HG02588 (cell line): Measurements from ENCODE around the gene H3-3A.
"Not testable (repeated sequence)": the region's sequence is repeated elsewhere in the genome, so short reads cannot be mapped to it uniquely, and the experiment has no call there.

Source experiments
- ATAC-seq: cut with Tn5 transposase; IDR thresholded peaks from one replicate; pipeline ENCODE4 v1.9.1; 2021; ENCODE audit warnings: mild to moderate bottlenecking, moderate library complexity; ENCODE audit not compliant: unreplicated experiment

Gene H3-3A

DNA sequence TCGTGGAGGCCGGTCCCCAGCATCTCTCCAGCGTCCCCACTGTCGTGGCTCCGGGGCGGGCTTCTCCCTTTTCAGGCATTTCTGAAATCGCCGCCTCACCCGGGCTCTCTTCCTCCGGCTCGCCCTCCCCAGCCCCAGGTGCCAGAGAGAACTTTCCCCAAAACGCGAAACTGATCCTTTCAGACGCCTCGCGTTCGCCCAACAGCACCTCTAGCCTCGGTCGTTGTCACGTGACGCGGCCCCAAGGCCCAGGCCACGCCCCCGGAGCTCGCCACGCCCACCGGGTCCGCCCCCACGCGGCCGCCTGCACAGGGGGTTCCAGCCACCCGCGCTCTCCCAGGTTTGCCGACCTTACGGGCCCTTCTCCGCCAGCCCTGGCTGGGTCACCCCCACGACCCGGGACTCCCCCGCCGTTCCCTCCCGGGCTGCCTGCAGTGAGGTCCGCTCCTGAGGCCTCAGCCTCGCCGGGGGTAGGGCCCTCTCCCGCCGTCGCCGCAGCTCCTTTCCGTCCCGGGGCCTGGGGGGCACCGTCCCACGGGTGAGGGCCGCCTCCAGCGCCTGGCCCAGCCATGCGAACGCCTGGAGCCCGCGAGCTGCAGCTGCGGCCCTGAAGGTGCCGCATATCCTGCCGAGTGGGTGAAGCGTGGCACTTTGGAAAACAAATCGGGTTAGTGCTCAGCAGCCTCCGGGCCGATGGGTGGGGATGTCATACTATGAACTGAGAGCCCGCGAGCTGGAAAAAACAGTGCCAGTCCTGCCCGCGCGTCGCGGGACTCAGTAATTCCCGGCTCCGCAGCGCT, 21.0 kb downstream of the H3-3A start:
- ATAC-seq, result peak; percentile 81

DNA sequence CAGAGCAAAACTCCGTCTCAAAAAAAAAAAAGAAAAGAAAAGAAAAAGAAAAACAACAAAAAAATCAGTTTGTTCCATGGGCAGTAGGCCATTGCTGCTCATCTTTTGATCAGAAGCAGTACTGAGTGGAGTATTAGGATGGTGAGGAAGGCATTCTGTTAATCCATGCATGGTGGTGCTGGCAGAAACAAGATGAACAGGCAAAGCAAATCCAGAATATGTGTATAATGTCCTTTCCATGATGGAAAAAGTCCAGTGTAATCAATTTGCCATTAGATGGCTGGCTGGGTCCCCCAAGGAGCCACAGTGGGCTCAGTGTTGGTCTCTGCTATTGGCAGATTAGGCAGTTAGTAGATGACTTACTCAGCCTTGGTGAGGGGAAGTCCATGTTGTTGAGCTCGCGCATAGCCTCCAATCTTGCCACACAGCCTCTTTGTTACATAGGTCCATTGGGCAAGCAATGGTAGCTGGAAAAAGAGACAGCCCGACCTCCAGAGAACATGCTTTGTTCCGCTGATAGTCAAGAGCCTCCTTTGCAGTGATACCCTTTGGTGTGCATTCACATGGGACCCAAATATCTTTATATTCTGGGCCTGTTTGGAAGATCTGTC, 23.3 kb downstream of the H3-3A start:
- ATAC-seq, result no peak

DNA sequence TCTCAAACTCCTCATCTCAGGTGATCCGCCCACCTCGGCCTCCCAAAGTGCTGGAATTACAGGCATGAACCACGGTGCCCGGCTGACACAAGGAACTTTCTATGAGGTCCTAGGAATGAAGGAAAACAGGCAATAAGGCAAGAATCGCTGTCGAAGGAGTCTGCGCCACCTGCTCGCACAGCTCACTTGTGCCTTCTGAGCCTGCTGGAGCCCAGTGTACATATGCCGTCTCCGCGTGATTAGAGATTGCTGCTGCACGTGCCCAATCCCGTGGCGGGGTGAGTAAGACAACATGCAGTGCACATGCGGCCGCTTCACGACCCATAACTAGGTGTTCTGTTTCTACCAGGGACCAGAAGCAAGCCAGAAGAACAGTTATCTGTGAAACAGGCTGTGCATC, 24.3 kb downstream of the H3-3A start:
- no peak for ATAC-seq

DNA sequence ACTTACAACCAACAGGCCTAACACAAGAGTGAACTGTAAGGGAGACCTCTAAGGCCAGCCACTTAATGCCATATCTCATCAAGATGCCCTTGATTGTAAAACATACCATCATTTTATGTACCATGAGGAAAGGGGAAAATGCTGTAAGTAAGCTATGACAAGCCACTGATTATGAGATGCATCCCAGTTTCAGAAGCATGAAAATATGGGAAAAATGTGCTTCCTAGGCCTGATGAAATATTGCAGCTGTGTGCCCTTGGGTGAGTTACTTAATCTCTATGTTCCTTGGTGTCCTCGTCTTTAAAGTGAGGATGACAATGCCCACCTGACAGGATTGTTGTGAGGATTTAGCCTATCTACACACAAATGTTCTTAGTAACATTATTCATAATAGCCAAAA, 28.9 kb downstream of the H3-3A start:
- ATAC-seq, result no peak

DNA sequence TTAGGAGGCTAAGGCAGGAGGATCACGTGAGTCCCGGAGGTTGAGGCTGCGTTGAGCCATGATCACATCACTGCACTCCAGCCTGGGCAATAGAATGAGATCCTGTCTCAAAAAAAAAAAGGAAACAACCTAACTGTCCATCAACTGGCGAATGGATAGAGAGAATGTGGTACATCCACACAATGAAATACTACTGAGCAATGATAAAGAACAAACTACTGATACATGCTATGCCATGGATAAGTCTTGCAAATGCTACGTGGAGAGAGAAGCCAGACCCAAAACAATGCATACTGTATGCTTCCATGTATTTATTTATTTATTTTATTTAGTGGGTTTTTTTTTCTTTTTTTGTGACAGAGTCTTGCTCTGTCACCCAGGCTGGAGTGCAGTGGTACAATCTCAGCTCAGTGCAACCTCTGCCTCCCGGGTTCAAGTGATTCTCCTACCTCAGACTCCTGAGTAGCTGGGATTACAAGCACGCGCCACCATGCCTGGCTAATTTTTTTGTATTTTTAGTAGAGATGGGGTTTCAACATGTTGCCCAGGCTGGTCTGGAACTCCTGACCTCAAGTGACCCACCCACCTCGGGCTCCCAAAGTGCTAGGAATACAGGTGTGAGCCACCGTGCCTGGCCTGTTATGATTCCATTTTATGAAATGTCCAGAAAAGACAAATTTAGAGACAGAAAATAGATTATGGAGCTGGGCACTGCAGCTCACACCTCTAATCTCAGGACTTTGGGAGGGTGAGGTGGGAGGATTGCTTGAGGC, 29.7 kb downstream of the H3-3A start:
- not testable (repeated sequence) for ATAC-seq

DNA sequence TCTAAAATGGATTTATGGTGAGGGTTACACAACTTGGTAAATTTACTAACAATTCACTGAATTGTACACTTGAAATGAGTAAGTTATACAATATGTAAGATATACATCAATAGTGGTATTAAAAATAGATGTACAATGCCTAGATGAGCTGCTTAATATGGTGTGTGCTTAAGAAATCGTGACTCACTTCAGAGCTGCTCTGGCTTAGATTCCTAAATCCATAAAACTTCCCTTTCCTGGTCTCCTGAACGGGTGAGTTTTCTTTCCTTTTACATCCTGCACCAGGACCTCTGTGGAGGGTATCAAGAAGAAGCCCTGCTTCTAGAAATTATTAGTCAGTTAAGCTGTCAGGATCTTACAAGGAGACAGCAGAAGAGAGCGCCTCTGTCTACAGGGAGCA, 30.4 kb downstream of the H3-3A start:
- no peak for ATAC-seq

DNA sequence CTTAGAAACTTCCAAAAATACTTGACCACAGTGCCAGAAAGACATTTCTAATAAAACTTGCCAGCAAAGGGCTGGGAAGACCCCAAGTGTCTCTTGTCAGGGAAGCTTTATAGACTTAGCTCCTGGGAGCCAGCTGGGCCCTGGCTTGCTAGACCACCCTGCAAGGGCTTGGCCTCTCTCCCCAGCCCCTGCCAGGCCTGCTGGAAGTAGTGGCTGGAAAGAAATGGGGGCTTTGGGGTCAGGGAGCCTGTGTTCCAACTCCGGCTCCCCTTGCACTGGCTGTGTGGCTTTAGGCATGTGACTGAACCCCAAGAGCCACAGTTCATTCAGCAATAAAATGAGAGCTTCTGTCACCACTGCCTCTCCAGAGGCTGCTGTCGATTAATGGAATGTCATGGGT, 31.1 kb downstream of the H3-3A start:
- no peak for ATAC-seq

DNA sequence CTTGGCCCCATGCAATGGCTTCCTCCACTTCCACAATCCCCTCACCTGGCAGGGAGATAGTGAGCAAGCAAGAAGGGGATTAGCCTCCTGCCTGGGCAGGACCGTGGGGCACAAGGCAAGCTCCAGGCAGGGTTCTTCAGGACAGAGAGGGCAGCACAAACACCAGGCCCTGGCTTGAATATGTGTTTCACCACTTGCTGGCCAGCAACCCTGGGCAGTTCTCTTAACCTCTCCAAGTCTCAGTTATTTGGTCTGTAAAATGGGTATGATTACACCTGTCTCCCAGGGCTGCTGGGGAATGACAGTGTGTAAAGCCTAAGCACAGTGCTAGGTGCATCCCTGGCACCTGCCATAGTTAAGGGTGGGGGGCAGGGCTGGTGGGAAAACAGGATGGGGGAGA, 31.9 kb downstream of the H3-3A start:
- no peak for ATAC-seq

DNA sequence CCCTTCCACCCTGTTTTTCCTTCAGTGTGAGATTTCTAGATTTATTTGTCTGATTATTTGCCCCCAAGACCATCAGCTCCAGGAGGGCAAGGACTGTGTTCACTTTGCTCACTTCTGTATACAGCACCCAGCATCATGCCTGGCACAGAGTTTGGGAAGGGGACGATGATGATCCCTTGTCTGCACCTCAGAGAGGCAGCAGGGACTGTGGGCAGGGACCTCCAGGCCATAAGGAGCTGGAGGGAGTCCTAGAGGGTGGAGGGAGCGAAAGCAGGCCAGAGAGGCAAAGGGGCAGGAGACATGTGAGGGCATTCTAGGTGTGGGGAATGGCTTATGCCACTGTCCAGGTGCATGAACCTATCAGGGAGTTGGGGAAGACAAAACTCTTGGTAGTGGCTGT, 32.8 kb downstream of the H3-3A start:
- no peak for ATAC-seq

DNA sequence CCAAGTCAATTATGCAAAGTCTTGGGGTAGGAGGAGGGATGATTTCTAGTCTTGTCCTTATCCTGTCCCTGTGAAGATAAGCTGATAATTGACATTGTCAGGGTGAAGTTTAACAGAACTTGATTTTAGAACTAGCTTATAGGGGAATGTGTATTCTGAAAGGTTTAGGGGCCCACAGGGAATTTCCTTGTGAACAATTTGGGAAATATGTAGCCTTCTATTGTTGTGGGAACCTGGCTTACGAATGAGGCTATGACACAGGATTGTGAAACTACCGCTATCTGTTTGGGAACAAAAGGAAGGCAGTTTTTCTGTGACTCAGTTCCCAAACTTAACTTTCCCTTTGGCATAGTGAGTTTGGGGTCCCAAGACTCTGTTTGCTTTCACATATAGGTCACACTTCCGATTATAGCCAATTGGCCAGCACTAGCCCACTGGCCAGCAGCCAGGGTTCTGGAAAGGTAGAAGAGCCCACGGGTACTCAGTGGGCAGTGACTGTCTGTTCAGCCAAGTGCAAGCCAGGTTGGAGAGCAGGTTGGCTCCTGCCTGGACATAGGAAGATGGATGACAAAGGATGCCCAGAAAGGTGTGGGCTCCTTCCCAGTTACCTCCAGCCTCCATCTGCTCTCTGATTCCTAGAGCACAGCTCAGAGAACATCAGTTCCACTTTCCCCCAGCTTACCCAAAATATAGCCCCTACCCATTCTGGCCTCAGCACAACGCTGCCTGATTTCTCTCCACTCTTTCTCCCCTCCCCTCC, 35.5 kb downstream of the H3-3A start:
- ATAC-seq, result no peak

DNA sequence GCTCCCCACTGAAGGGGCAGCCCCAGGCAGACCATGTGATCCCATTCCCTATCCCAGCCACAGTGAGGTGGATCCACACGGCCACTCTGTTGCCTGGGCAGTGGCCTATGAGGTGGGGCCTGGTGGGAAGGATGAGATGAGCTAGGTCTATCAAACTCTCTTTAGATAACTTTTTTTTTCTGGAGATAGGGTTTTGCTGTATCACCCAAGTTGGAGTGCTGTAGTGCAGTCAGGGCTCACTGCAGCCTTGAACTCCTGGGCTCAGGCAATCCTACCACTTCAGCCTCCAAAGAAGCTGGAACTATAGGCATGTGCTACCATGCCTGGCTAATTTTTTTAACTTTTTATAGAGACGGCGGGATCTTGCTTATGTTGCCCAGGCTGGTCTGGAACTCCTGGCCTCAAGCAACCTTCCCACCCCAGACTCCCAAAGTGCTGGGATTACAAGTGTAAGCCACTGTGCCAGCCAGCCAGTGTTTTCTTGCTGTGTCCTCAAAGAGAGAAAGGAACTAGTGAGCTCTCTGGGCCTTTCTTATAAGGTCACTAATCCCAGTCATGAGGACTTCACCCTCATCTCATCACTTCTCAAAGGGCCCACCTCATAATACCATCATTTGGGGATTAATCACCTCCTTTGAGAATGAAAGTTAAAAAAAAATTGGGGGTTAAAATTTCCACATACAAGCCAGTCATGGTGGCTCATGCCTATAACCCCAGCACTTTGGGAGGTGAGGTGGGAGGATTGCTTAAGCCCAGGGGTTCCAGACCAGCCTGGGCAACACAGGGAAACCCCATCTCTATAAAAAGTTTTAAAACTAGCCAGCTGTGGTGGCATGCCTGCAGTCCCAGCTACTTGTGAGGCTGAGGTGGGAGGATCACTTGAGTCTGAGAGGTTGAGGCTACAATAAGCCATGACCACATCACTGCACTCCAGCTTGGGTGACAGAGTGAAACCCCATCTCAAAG, 36.6 kb downstream of the H3-3A start:
- no peak for ATAC-seq

DNA sequence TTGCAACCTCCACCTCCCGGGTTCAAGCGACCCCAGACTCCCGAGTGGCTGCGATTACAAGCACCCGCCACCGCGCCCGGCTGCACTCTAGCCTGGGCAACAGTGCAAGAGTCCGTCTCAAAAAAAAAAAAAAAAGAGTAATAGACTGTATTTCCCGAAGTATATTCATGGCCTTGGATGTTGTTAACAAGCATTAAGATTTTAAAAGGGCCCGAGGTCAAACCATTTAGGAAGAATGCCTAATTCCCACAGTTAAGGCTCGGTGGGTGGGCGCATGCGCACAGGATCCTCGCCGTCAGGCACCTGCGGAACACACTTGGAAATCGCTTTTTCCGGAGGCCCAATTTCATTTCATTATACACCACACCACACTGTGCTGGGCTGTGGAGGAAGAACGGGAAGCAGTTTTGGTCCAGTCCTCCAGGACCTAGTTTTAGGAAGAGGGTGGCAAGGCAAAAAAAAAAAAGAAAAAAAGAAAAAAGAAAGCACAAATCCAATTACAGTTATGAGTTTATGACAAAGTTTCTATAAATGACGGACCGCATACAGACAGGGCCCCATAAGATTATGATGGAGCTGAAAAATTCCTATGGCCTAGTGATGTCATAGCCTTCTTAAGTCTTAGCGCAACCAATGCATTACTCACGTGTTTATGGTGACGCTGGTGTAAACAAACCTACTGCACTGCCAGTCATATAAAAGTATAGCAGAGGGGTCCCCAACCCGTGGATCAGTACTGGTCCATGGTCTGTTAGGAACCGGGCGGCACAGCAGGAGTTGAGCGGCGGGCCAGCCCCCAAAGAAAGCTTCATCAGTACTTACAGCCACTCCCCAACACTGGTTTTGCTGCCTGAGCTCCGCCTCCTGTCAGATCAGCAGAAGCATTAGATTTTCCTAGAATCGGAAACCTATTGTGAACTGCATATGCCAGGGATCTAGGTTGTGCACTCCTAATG, 38.2 kb downstream of the H3-3A start:
- no peak for ATAC-seq

DNA sequence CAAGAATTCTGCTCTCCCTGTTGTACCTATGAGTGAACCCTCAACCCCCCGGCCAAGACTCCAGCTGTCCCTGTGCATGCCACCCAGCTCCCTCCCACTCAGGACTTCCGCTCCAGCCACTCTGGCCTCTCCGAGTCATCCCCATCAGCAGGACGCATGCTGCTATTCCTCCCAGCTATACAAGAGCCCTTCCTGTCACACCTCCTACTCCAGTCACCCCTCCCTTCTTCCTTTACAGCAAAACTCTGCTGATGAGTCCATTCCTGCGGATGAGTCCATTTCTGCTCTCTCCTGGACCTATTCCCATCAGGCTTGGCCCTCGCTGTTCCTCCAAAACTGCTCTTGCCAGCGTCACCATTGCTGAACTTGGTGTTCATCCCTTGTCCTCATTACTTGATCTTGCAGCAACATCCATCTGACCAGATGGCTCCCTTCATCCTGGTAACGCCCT, 42.2 kb downstream of the H3-3A start:
- ATAC-seq, result no peak

DNA sequence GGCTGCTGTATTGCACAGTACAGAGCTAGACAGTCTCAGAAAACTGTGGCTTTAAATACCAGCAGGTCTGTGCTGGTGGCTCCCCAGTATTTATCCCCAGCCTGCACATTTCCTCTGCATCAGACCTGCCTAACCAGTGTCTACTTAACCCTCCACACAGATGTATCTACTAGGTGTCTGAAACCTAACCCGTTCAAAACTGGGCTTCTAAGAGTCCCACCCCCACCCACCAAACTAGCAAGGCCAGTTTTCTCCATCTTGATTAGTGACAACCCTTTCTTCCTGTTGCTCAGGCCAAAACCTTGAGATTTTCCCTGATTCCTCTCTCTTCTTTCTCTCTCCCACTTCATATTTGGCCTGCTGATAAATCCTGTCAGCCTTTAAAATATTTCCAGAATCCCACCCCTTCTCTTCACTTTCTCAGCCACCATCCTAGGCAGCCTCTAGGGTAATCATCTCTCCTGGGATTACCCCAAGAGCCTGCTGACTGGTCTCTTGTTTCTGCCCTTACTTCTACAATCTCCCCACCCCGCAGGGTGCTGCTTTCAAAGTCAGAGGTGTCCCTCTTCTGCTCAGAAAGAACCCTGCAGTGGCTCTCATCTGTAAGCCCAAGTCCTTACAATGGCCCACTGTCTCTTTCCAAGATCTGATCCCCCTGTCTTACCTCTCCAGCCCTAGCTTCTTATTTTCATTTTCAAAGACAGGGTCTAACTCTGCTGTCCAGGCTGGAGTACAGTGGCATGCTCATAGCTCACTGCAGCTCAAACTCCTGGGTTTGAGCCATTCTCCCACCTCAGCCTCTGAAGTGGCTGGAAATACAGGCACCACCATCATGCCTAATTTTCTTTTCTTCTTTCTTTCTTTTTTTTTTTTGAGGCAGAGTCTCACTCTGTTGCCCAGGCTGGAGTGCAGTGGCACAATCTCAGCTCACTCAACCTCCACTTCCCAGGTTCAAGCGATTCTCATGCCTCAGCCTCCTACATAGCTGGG, 45.2 kb downstream of the H3-3A start:
- ATAC-seq, result no peak

DNA sequence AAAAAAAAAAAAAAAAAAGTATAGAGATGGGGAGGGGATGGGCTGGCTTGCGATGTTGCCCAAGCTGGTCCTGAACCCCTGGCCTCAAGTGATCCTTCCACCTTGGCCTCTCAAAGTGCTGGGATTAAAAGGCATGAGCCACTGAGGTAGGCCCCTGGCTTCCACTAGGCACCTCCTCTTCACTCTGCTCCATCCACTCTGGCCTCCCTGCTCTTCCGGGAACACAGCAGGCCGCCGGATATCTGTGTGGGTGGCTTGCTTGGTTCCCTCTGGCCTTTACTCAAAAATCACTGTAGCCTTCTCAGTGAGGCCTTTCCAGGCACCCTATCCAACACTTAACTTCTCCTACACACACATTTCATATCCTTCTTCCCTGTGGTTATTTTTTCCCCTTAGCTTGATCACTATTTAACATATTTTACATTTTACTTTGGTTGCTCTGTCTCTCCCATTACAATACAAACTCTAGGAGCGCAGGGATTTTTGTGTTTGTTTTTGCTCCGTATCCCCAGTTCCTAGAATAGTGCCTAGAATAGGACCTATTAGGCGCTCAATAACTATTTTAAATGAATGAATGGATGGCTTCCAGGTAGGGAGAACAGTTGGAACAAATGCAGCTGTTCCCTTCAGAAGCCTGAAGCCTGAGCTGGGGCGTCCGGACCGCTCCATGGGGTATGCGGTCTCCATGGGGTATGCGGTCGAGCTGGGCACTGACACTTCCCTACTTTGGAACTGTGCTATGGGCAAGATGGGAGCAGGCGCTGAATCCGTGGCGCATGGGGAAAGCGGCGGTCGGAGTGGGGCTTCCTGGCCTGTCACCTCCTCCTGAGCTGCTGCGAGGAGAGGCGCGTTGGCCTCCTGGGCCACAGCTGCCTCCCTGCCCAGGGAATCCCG, 46.7 kb downstream of the H3-3A start:
- no peak for ATAC-seq

DNA sequence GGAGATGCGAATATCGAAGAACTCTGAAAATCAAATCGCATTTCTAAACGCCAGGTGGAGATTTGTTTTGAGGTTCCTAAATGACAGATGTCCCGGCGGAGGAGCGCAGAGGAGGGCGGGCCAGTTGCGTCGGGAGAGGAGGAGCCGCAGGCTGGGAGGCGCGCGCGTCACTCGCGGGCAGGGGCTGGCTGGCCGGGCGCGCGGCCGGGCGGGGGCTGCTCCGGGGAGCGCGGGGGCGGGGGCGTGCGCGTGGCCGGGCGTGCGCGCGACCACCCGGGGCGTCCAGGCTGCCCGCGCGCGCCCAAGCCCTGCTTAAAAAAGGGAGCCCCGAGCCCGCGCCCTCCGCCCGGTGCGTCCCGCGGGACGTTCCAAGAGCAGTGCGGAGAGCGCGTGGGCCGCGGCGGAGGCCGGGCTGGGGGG, 47.3 kb downstream of the H3-3A start:
- peak; percentile 72 for ATAC-seq
